A549 (cell line): ENCODE data around the gene DAW1.

ENCODE experiments used
- CTCF ChIP-seq: fragments of >200 bp; sonication (Bioruptor Twin); formaldehyde crosslinking; IDR thresholded peaks from 3 replicates; pipeline ENCODE4 v1.5.1; 2016
- EP300 ChIP-seq, 2 experiments: fragments of >200 bp; sonication (Bioruptor Twin); formaldehyde crosslinking; IDR thresholded peaks; 2 replicates in 1 of 2; 3 replicates in 1 of 2; pipeline ENCODE4 v1.6.1; 2016 to 2017
- JUN ChIP-seq, 2 experiments: fragments of >200 bp; sonication (Bioruptor Twin); formaldehyde crosslinking; IDR thresholded peaks; 2 replicates in 1 of 2; 3 replicates in 1 of 2; pipeline ENCODE4 v1.6.1; 2016 to 2017
- KDM1A ChIP-seq: fragments of 200-600 bp; sonication (generic); IDR thresholded peaks from 2 replicates; pipeline ENCODE4 v1.6.1; 2016; ENCODE audit warnings: low read depth, mild to moderate bottlenecking
- MAFK ChIP-seq: fragments of 450-650 bp; IDR thresholded peaks from 2 replicates; pipeline ENCODE4 v1.6.1; 2014; ENCODE audit not compliant: partially characterized antibody
- PBX3 ChIP-seq: IDR thresholded peaks from 2 replicates; pipeline ENCODE4 v1.6.1; 2012
- RAD21 ChIP-seq, 2 experiments: fragments of >200 bp in 1 of 2; sonication (Bioruptor Twin) in 1 of 2; formaldehyde crosslinking in 1 of 2; IDR thresholded peaks in 1 of 2; conservative IDR thresholded peaks in 1 of 2; 2 replicates in 1 of 2; 3 replicates in 1 of 2; pipeline ENCODE4 v1.6.1; 2012 to 2018; ENCODE audit warnings: inconsistent platforms in 1 of 2
- ZNF302 ChIP-seq: fragments of 250-450 bp; sonication (Bioruptor Pico); IDR thresholded peaks from 2 replicates; pipeline ENCODE4 v1.9.0; 2021; ENCODE audit warnings: inconsistent platforms, mild to moderate bottlenecking, moderate library complexity

- TF ChIP-seq MAFK (no peak), KDM1A (no peak), CTCF (no peak), PBX3 (no peak), RAD21 (conservative IDR thresholded peaks at IDR 0.05 in 1 of 2, IDR thresholded peaks at IDR 0.05 in 1 of 2) (no peak), JUN (IDR thresholded peaks at IDR 0.05) (no peak), EP300 (IDR thresholded peaks at IDR 0.05) (no peak), ZNF302 (no peak)
These were observed 10.4 kb upstream of the DAW1 start for GRCh38 chr2:227861011-227861410.
